Left lung (tissue), 10 donors: ENCODE data around the gene CCDC51. TPM values are rescaled to one million over a fixed set of nuclear protein-coding genes. Genes with fewer than 3 reads are reported as not detected.
A peak's percentile ranks its signal among the peaks of the same experiment; 100 is the strongest.

Source experiments
- ATAC-seq: fragments of 200-7000 bp; cut with Tn5 transposase; one replicate; pipeline ENCODE4 v1.9.1; 2020; ENCODE audit warnings: moderate library complexity
- DNase-seq, 4 donors: peaks; one replicate each; pipeline ENCODE4 v3.0.0-alpha.2; 2013 to 2020
- H3K27ac ChIP-seq, 2 donors: fragments of 200-600 bp; sonication (generic) in 1 of 2; one replicate each; pipeline versions ENCODE4 v1.5.0 to v1.8.0; 2020 to 2021
- H3K27me3 ChIP-seq, 2 donors: fragments of 200-600 bp; sonication (generic) in 1 of 2; one replicate each; pipeline versions ENCODE4 v1.5.0 to v1.8.0; 2020 to 2021
- H3K36me3 ChIP-seq, 2 donors: fragments of 200-600 bp; sonication (generic) in 1 of 2; one replicate each; pipeline versions ENCODE4 v1.5.0 to v1.8.0; 2020 to 2021
- H3K4me1 ChIP-seq, 2 donors: fragments of 200-600 bp; one replicate each; pipeline ENCODE4 v1.8.0; 2021
- H3K4me3 ChIP-seq, 2 donors: fragments of 200-600 bp; sonication (generic) in 1 of 2; one replicate each; pipeline versions ENCODE4 v1.5.0 to v1.8.0; 2020 to 2021; ENCODE audit warnings: mild to moderate bottlenecking in 1 of 2
- H3K9me3 ChIP-seq, 2 donors: fragments of 200-600 bp; sonication (generic) in 1 of 2; one replicate each; pipeline versions ENCODE4 v1.5.0 to v1.8.0; 2020 to 2021
- intact Hi-C, 2 donors: fragments of 100-400 bp; cut with DNase I; formaldehyde crosslinking; loops; one replicate each; pipeline versions ENCODE4 v1.11.2 to v1.14.2; 2022
- polyA plus RNA-seq, 6 donors: library from polyadenylated mRNA; unstranded; fragments of 120-200 nt; gene quantifications; one replicate each; pipeline ENCODE4 v1.2.1, GENCODE V29; 2013; ENCODE audit not compliant: insufficient read length in 6 of 6
- total RNA-seq, 2 donors: library from RNA; stranded (reverse); fragmentation: NEBNext Ultra II Directional; extraction: Animal tissue kit (Norgen Biotek cat#: 25700); gene quantifications; one replicate each; pipeline ENCODE4 v1.2.1, GENCODE V29; 2021
- TF ChIP-seq, protein P1 (sequence below), 2 donors: fragments of 200-600 bp; sonication (generic) in 1 of 2; IDR thresholded peaks; one replicate each; pipeline versions ENCODE4 v1.5.0 to v1.8.0; 2021; ENCODE audit warnings: antibody characterized with exemption in 2 of 2
- donor health status: DM: no; HTN: yes; CAD: no.
- donor health status: DM: no; HTN: no; CAD: no.

The CCDC51 gene
- total and polyA plus RNA-seq, 8 donors: 13.4 to 16.2 (median 14.8) TPM

DNA sequence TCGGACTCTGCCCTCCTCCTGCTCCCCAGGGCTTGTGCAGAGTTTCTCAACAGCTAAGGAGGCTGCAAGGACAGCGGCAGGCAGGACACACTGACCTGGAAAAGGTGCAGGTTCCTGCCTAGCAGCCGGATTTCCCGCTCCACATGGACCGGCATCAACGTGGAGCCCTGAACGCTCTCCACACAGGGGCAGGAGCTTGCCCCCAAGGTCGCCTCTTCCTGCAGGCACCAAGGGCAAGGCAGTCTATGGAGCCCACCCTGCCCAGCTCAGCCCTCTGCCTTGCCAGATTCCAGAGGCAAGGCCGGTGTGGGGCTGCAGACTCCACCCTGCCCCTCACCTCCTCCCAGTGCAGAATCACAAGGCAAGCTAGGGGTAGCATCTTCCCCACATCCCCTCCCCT, 20.8 kb downstream of the CCDC51 start:
- ATAC-seq (no peak), DNase-seq (peak in 1 of 4 donors; percentile 35)
- no peak overlapping the region for H3K27ac ChIP-seq
- no peaks in the 10 kb centered on the region for H3K4me1 ChIP-seq
- H3K36me3 ChIP-seq: peaks cover 0 to 58% of the 10 kb centered on the region in 2 donors
- TF ChIP-seq, protein P1, sequence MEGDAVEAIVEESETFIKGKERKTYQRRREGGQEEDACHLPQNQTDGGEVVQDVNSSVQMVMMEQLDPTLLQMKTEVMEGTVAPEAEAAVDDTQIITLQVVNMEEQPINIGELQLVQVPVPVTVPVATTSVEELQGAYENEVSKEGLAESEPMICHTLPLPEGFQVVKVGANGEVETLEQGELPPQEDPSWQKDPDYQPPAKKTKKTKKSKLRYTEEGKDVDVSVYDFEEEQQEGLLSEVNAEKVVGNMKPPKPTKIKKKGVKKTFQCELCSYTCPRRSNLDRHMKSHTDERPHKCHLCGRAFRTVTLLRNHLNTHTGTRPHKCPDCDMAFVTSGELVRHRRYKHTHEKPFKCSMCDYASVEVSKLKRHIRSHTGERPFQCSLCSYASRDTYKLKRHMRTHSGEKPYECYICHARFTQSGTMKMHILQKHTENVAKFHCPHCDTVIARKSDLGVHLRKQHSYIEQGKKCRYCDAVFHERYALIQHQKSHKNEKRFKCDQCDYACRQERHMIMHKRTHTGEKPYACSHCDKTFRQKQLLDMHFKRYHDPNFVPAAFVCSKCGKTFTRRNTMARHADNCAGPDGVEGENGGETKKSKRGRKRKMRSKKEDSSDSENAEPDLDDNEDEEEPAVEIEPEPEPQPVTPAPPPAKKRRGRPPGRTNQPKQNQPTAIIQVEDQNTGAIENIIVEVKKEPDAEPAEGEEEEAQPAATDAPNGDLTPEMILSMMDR (IDR thresholded peaks at IDR 0.05): no peak
- intact Hi-C loops: no loop called here
- no peaks in the 10 kb centered on the region for H3K9me3 ChIP-seq
- H3K27me3 ChIP-seq: no peaks in the 10 kb centered on the region
- no peak overlapping the region for H3K4me3 ChIP-seq

DNA sequence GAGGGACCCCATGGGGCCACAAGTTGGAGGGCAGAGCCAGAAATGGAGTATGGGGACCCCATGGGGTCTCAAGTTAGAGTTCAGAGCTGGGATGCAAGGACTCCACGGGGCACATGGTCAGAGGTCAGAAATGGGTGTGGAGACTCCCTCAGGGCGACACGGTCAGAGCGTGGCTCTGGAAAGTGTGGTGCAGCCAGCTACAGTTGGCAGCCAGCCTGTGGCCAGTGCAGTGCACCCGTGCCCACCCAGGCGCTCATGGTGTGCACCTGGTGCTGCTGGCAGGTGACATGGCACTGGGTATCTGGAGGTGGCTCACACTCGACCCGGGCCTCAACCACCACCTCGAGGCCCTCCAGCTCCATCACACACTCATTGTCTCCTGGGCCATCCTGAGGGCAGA, 21.3 kb downstream of the CCDC51 start:
- TF ChIP-seq, protein P1 (IDR thresholded peaks at IDR 0.05): no peak
- intact Hi-C loops: no loop called here
- ATAC-seq: no peak

DNA sequence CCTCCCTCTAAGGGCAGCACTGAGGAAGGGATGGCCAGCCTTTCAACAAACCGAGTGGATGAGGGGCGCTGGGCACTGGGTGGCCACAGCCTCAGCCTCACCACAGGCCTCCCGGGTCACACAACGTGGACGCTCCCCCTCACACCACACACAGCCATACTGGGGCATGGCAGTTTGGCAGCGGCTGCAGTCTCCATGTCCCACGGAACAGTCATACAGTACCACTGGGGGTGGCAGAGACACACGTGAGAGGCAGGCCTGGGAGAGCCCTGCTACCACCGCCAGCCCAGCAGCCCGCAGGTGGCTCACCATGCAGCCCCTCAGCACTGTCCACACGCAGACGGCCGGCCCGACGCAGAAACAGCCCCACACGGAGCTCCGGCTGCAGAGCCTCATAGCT, 21.8 kb downstream of the CCDC51 start:
- DNase-seq: peak in 1 of 4 donors; percentile 67
- H3K27me3 ChIP-seq: no peaks in the 10 kb centered on the region
- no peaks in the 10 kb centered on the region for H3K9me3 ChIP-seq
- peaks cover 0 to 62% of the 10 kb centered on the region in 2 donors for H3K36me3 ChIP-seq
- H3K4me3 ChIP-seq: no peak overlapping the region
- H3K27ac ChIP-seq: no peak overlapping the region
- TF ChIP-seq, protein P1 (IDR thresholded peaks at IDR 0.05): no peak
- intact Hi-C loops: no loop called here
- H3K4me1 ChIP-seq: no peaks in the 10 kb centered on the region
- ATAC-seq: no peak

More for the DNA sequence above, 21.3 kb downstream of the CCDC51 start:
- Histone ChIP-seq H3K4me1 (no peaks in the 10 kb centered on the region), H3K27ac (no peak overlapping the region), H3K27me3 (no peaks in the 10 kb centered on the region), H3K36me3 (peaks cover 0 to 63% of the 10 kb centered on the region in 2 donors), H3K4me3 (no peak overlapping the region), H3K9me3 (no peaks in the 10 kb centered on the region)
- DNase-seq: peak in 1 of 4 donors; percentile 50

DNA sequence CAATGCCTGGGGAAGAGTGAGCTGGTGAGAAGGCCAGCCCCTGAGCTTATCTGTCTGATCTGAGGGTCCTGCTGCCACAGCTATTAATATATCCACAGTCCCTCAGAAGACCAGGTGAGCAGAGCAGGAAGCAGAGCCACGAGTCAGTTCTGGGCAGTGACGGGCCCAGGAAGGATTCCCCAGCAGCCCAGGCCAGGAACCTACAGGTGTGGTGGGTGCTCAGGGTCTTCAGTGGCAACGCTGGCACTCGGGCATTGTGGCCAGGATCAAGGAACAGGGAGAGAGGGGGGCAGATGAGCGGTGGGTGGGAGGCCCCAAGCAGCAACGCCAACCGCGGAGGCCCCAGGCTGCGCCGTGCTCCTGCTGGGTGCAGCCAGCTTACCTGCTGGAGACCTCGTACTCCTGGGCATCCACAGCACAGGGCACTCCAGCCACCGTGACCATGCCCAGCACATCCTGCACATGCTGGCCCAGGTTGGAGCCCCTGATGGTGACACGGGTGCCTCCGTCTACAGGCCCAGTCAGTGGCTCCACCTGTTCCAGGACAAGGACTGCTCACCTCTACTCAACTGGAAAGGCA, 22.3 kb downstream of the CCDC51 start:
- TF ChIP-seq, protein P1 (IDR thresholded peaks at IDR 0.05): no peak
- intact Hi-C loops: no loop called here
- ATAC-seq: no peak
- Histone ChIP-seq H3K27me3 (no peaks in the 10 kb centered on the region), H3K4me3 (no peak overlapping the region), H3K4me1 (no peaks in the 10 kb centered on the region), H3K36me3 (peaks cover 0 to 66% of the 10 kb centered on the region in 2 donors), H3K27ac (no peak overlapping the region), H3K9me3 (no peaks in the 10 kb centered on the region)
- peak in 1 of 4 donors; percentile 61 for DNase-seq

DNA sequence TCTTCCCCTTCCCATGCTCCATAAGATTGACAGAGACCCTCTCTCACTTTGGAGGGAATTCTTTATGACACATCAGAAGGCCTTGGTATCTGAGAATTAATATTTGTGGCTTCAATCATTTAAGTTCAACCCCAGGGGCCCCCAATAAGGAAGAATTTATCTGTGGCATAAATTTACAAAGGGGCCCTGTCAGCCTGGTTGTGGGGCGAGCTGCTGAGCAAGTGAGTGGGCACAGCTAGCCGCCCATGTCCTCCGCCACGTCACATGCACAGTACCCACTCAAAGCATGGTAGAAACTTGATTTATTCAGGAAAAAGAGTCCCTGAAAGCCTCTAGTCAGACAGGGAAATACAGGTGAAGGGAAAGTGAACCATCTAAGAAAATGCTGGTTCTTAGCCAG, 23.4 kb downstream of the CCDC51 start:
- intact Hi-C loops: no loop called here

More for the DNA sequence above, 23.4 kb downstream of the CCDC51 start:
- ATAC-seq: no peak
- Histone ChIP-seq H3K27ac (no peak overlapping the region), H3K9me3 (no peaks in the 10 kb centered on the region), H3K27me3 (no peaks in the 10 kb centered on the region), H3K4me1 (no peaks in the 10 kb centered on the region), H3K4me3 (no peak overlapping the region), H3K36me3 (peaks cover 0 to 77% of the 10 kb centered on the region in 2 donors)
- no peak for DNase-seq
- TF ChIP-seq, protein P1 (IDR thresholded peaks at IDR 0.05): no peak
